ENCODE measurements around the gene GRIN3B.

The GRIN3B gene

DNA sequence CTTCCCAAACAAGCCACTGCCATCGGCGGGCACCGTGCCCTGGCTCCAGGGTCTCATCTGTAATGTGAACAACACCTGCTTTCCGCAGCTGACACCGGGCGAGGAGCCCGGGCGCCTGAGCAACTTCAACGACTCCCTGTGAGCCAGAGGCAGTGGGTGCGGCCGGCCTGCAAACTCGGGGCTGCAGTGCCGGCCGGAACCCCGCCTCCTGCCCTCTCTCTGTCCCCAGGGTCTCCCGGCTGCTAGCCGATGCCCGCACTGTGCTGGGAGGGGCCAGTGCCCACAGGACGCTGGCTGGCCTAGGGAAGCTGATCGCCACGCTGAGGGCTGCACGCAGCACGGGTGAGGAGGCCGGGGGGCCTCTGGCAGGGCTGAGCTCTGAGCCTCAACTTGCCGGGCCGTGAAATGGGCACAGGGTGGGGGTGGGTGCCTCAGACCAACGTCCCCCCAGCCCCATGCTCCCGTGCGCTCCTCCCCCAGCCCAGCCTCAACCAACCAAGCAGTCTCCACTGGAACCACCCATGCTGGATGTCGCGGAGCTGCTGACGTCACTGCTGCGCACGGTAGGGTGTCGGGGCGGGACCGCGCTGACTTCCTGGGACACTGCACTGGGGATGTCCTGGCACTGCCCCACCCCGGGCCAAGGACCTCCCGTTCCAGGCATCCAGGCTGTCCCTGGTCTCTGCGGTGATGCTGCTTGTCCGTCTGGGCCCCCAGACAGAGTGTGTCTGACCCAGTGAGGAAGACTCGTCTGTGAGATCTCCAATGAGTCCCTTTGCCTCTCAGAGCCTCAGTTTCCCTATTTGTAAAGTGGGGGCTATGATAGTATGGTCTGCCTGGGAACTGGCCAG, 41.8 kb downstream of the GRIN3B start:
- DNase-seq (ENCODE audit: low spot score): no peak

DNA sequence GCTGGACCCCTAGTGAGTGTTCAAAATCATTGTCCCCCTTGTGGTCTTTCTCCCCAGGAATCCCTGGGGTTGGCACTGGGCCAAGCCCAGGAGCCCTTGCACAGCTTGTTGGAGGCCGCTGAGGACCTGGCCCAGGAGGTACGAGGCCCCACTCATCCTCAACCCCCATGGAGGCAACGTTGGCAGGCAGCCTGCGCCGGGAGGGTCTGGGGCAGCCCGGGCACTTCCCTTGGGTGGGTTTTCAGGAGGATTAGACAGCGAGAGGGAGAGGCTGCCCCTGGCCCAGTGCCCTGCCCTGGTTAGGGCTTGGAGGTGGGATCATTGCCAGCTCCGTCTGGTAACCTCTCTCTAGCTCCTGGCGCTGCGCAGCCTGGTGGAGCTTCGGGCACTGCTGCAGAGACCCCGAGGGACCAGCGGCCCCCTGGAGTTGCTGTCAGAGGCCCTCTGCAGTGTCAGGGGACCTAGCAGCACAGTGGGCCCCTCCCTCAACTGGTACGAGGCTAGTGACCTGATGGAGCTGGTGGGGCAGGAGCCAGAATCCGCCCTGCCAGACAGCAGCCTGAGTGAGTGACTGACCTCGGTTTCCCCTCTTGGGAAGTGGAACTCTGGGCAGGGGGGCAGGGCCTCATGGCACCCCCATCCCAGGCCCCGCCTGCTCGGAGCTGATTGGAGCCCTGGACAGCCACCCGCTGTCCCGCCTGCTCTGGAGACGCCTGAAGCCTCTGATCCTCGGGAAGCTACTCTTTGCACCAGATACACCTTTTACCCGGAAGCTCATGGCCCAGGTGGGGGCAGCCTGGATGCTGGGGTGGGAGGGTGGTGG, 42.7 kb downstream of the GRIN3B start:
- DNase-seq (ENCODE audit: low spot score): peak; percentile 15

- DNase-seq (ENCODE audit: low spot score): peak; percentile 83
Observed at GRCh38 chr19:1045247-1045603, 45.0 kb downstream of the GRIN3B start.

GRCh38 chr19:1046117-1046626, 46.0 kb downstream of the GRIN3B start:
- no peak for DNase-seq (ENCODE audit: low spot score)

DNA sequence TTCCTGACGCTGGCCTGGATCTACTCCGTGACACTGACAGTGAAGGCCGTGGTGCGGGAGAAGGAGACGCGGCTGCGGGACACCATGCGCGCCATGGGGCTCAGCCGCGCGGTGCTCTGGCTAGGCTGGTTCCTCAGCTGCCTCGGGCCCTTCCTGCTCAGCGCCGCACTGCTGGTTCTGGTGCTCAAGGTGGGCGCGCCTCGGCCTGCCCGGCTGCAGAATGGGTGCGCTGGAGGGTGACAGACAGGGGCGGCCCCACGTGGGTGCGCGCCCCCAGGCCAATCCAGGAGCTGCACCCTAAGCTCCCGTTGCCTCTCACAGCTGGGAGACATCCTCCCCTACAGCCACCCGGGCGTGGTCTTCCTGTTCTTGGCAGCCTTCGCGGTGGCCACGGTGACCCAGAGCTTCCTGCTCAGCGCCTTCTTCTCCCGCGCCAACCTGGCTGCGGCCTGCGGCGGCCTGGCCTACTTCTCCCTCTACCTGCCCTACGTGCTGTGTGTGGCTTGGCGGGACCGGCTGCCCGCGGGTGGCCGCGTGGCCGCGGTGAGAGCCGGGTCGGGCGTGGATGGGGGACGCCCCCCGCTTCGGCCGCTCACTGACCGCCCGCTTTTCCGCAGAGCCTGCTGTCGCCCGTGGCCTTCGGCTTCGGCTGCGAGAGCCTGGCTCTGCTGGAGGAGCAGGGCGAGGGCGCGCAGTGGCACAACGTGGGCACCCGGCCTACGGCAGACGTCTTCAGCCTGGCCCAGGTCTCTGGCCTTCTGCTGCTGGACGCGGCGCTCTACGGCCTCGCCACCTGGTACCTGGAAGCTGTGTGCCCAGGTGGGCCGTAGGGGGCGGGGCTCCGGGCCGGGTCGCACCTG, 46.8 kb downstream of the GRIN3B start:
- no peak for DNase-seq (ENCODE audit: low spot score)

DNA sequence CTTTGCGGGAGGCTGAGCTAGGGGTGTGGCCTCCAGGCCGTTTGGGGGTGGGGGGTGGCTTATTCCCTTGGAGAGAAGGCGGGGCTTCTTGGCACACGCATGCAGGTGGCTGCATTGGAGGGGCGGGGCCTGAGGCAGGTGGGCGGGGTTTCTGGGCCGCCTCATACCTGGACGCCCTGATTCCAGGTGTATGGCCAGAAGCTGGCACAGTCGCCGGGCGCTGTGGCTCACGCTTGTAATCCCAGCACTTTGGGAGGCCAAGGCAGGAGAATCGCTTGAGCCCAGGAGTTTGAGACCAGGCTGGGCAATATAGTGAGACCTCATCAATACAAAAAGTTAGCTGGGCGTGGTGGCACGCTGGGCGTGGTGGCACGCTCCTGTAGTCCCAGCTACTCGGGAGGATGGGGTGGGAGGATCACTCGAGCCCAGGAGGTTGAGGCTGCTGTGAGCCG, 47.5 kb downstream of the GRIN3B start:
- DNase-seq (ENCODE audit: low spot score): peak; percentile 69

GRCh38 chr19:1049106-1049505, 48.9 kb downstream of the GRIN3B start:
- no peak for DNase-seq (ENCODE audit: low spot score)

DNA sequence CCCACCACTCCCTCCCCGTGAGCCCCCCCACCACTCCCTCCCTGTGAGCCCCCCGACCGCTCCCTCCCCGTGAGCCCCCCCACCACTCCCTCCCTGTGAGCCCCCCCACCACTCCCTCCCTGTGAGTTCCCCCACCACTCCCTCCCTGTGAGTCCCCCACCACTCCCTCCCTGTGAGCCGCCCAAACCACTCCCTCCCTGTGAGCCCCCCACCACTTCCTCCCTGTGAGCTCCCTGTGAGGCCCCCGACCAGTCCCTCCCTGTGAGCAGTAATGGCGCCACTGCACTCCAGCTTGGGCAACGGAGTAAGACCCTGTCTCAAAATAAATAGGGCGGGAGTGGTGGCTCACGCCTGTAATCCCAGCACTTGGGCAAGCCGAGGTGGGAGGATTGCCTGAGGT, 49.6 kb downstream of the GRIN3B start:
- no peak for DNase-seq (ENCODE audit: low spot score)

- no peak for DNase-seq (ENCODE audit: low spot score)
Observed at GRCh38 chr19:1050989-1051788, 51.0 kb downstream of the GRIN3B start.

- DNase-seq (ENCODE audit: low spot score): no peak
Observed at GRCh38 chr19:1051791-1052190, 51.6 kb downstream of the GRIN3B start.

GRCh38 chr19:1052349-1052975, 52.2 kb downstream of the GRIN3B start:
- no peak for DNase-seq (ENCODE audit: low spot score)

DNA sequence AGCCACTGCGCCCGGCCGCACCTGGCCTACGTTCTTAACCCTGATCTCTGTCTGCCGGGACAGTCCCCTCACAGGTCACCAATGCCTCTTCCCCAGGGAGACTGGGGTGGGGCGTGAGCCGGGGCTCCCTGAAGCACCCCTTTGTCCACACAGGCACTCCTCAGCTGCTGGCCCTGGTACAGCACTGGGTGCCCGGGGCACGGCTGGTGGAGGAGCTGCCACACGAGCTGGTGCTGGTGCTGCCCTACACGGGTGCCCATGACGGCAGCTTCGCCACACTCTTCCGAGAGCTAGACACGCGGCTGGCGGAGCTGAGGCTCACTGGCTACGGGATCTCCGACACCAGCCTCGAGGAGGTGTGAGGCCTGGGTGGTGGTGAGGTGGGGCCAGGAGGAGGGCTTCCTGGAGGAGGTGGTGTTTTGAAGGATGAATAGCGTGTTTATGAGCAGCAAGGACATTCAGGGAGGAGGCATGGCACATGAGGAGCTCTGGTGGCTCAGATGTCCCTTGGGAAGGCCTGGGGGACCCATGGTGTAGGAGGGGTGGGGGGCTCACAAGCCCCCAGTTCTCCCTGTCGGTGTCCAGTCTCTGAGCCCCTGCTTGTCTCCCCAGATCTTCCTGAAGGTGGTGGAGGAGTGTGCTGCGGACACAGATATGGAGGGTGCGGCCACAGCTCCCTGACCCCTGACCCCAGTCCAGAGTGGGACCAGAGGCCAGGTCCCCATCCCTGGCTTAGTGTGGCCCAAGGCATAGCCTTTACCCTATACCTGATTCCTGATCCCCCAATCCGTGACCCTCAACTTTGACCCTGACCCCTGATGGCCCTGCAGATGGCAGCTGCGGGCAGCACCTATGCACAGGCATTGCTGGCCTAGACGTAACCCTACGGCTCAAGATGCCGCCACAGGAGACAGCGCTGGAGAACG, 53.2 kb downstream of the GRIN3B start:
- DNase-seq (ENCODE audit: low spot score): no peak

DNA sequence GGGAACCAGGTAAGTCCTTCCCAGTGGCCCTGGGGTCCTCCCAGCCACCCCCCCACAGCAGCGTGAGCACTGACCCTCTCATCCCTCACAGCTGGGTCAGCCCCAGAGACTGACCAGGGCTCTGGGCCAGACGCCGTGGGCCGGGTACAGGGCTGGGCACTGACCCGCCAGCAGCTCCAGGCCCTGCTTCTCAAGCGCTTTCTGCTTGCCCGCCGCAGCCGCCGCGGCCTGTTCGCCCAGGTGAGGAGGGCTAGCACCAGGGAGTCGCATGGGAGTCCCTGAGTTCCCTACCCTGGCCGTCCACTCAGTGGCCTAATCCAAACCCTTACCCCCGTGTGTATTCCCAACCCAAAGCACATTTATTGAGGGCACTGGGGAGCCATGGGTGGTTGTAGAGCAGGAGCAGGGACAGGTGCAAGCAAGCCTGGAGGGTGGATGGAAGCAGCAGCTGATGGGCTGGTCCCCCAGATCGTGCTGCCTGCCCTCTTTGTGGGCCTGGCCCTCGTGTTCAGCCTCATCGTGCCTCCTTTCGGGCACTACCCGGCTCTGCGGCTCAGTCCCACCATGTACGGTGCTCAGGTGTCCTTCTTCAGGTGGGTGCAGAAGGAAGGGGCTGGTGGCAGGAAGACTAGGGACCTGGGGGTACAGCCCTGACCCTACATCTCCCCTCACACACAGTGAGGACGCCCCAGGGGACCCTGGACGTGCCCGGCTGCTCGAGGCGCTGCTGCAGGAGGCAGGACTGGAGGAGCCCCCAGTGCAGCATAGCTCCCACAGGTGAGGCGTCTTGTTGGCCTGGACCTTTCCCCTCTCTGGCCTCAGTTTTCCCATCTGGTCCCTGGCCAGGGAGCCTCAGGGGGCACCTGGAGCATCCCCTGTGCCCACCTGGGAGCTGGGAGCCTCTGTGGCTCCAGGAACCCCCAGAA, 54.1 kb downstream of the GRIN3B start:
- no peak for DNase-seq (ENCODE audit: low spot score)

DNA sequence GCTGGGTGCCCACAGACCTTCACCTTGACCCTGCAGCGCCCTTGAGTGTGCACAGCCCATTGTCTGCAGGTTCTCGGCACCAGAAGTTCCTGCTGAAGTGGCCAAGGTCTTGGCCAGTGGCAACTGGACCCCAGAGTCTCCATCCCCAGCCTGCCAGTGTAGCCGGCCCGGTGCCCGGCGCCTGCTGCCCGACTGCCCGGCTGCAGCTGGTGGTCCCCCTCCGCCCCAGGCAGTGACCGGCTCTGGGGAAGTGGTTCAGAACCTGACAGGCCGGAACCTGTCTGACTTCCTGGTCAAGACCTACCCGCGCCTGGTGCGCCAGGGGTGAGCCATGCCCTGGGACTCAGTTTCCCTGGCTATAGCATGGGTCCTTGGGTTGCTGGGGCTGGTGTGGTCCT, 54.8 kb downstream of the GRIN3B start:
- no peak for DNase-seq (ENCODE audit: low spot score)

DNA sequence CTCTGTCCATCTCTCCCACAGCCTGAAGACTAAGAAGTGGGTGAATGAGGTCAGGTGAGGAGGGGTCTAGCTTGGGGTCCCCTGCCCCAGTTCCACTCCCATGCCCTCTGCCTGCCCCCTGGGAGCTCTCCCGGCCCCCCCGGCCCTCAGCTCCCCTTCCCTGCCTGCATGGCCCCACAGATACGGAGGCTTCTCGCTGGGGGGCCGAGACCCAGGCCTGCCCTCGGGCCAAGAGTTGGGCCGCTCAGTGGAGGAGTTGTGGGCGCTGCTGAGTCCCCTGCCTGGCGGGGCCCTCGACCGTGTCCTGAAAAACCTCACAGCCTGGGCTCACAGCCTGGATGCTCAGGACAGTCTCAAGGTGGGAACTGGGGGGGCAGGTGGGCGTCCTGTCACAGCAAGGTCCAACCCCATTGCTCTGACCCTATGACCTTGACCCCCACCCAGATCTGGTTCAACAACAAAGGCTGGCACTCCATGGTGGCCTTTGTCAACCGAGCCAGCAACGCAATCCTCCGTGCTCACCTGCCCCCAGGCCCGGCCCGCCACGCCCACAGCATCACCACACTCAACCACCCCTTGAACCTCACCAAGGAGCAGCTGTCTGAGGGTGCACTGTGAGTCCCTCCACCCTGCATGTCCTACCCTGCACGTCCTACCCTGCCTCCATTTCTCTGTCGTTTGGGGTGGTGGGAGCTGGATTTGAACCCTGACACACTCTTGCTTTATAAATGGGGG, 55.8 kb downstream of the GRIN3B start:
- DNase-seq (ENCODE audit: low spot score): no peak

DNA sequence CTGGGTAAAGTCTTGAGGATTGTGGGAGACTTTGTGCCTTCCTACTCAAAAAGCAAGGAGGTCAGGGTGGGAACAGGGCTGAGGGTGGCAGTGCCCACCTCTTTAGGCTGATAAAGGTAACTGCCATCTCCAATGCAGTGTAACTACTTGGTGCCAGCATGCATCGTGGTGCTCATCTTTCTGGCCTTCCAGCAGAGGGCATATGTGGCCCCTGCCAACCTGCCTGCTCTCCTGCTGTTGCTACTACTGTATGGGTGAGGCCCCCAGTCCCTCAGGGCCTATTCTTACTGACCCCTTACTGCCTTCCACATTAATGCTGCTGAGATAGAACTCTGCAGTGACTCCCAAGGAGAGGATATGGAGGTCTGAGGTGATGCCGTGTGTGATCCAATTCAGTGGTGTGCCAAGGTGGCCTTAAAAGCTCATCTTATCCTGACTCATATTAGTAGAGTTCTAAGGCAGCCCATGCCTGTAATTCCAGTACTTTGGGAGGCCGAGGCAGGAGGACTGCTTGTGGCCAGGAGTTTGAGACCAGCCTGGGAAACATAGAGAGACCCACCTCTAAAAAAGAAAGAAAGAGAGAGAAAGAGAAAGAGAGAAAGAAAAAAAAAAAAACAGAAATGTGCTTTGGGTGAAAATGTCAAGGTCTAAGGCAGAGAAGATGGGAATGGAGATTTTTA, 57.1 kb downstream of the GRIN3B start:
- no peak for DNase-seq (ENCODE audit: low spot score)

- no peak for DNase-seq (ENCODE audit: low spot score)
Observed at GRCh38 chr19:1058112-1058511, 57.9 kb downstream of the GRIN3B start.
